Tibial artery (tissue), 4 donors: ENCODE measurements around the gene EFR3B.

Source experiments
- DNase-seq, 2 donors: peaks; one replicate each; pipeline ENCODE4 v3.0.0-alpha.2; 2019
- H3K27ac ChIP-seq, 2 donors: fragments of 200-600 bp; sonication (generic) in 1 of 2; 1 replicate in 1 of 2; 2 replicates in 1 of 2; pipeline ENCODE4 v1.5.1; 2018 to 2019; ENCODE audit warnings: mild to moderate bottlenecking in 1 of 2
- H3K27me3 ChIP-seq, 2 donors: fragments of 200-600 bp; sonication (generic) in 1 of 2; one replicate each; pipeline versions ENCODE4 v1.5.1 to v1.6.0; 2016 to 2019
- H3K36me3 ChIP-seq, 3 donors: fragments of 200-600 bp; sonication (generic) in 2 of 3; one replicate each; pipeline ENCODE4 v1.5.1; 2016 to 2019; ENCODE audit warnings: mild to moderate bottlenecking in 2 of 3
- H3K4me1 ChIP-seq, 4 donors: fragments of 200-600 bp; sonication (generic) in 2 of 4; 1 replicate in 3 of 4; 2 replicates in 1 of 4; pipeline ENCODE4 v1.5.1; 2016 to 2019
- H3K4me3 ChIP-seq, 2 donors: fragments of 200-600 bp; sonication (generic) in 1 of 2; 1 replicate in 1 of 2; 2 replicates in 1 of 2; pipeline ENCODE4 v1.5.1; 2018 to 2019; ENCODE audit warnings: mild to moderate bottlenecking in 2 of 2
- H3K9me3 ChIP-seq, 3 donors: fragments of 200-600 bp; sonication (generic) in 1 of 3; one replicate each; pipeline ENCODE4 v1.5.1; 2016 to 2019
- intact Hi-C: fragments of 100-400 bp; cut with DNase I; formaldehyde crosslinking; loops from one replicate; pipeline ENCODE4 v1.15.0; 2023; ENCODE audit warnings: low total_unique reads
- TF ChIP-seq, protein P1 (sequence below), 2 experiments: fragments of 200-600 bp in 1 of 2; fragments of 450-650 bp in 1 of 2; IDR thresholded peaks; one replicate each; pipeline ENCODE4 v1.5.1; 2017 to 2019; ENCODE audit warnings: antibody characterized with exemption in 2 of 2, mild to moderate bottlenecking in 1 of 2, moderate library complexity in 1 of 2

The EFR3B gene

GRCh38 chr2:25204190-25204838 lies 162.4 kb downstream of the EFR3B start:
- Histone ChIP-seq H3K4me1 (peaks cover 0 to 6% (median 3%) of the 10 kb centered on the region in 4 donors), H3K4me3 (peak overlapping the region; percentile 23 to 37), H3K9me3 (no peaks in the 10 kb centered on the region), H3K27me3 (peaks cover 0 to 6% of the 10 kb centered on the region in 2 donors), H3K27ac (no peak overlapping the region), H3K36me3 (no peaks in the 10 kb centered on the region)
- TF ChIP-seq, protein P1, sequence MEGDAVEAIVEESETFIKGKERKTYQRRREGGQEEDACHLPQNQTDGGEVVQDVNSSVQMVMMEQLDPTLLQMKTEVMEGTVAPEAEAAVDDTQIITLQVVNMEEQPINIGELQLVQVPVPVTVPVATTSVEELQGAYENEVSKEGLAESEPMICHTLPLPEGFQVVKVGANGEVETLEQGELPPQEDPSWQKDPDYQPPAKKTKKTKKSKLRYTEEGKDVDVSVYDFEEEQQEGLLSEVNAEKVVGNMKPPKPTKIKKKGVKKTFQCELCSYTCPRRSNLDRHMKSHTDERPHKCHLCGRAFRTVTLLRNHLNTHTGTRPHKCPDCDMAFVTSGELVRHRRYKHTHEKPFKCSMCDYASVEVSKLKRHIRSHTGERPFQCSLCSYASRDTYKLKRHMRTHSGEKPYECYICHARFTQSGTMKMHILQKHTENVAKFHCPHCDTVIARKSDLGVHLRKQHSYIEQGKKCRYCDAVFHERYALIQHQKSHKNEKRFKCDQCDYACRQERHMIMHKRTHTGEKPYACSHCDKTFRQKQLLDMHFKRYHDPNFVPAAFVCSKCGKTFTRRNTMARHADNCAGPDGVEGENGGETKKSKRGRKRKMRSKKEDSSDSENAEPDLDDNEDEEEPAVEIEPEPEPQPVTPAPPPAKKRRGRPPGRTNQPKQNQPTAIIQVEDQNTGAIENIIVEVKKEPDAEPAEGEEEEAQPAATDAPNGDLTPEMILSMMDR (IDR thresholded peaks at IDR 0.05) = no peak
- no peak for DNase-seq
- intact Hi-C loops = no loop called here

DNA sequence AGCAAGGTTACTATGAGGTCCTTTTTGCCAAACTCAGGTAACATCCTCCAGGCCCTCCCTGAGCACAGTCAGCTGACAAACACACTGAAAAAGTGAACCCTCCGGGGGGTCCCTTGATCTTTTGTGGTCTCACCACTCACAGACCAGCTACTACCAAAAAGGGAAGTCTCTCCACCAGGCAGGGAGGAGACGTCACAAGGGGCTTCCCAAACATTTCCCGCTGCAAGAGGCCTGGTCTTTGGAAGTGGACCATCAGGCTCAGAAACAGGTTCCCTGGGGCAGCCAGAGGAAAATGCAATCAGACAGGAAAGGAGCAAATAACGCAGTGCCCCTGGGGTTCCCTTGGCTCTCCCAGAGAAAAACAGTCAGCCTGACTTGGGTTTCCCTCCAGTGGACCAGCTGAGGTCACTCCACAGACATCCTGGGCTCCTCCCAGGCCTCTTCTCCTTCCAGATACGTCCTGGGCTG lies 165.2 kb downstream of the EFR3B start:
- TF ChIP-seq, protein P1 (IDR thresholded peaks at IDR 0.05) = no peak
- Histone ChIP-seq H3K27ac (no peak overlapping the region), H3K27me3 (peaks cover 0 to 6% of the 10 kb centered on the region in 2 donors), H3K9me3 (no peaks in the 10 kb centered on the region), H3K36me3 (no peaks in the 10 kb centered on the region), H3K4me3 (no peak overlapping the region), H3K4me1 (peaks cover 0 to 6% (median 3%) of the 10 kb centered on the region in 4 donors)
- intact Hi-C loops = no loop called here
- no peak for DNase-seq
